T-helper 1 cell (primary cell): Measurements from ENCODE around the gene VMO1.

ENCODE experiments used
- DNase-seq, 5 donors: peaks; one replicate each; pipeline ENCODE4 v3.0.0-alpha.2; 2012 to 2020

Gene VMO1

GRCh38 chr17:4796552-4796920 is 10.4 kb upstream of the VMO1 start:
- DNase-seq, result no peak

GRCh38 chr17:4795168-4795567 is 9.0 kb upstream of the VMO1 start:
- no peak for DNase-seq

- no peak for DNase-seq
Observed at GRCh38 chr17:4790705-4791088, 4.5 kb upstream of the VMO1 start.

GRCh38 chr17:4789951-4790704 is 4.0 kb upstream of the VMO1 start:
- peak; percentile 54 to 88 (median 68) for DNase-seq

- DNase-seq, result no peak
Observed at GRCh38 chr17:4789701-4789950, 3.5 kb upstream of the VMO1 start.

GRCh38 chr17:4788807-4789700 is 2.9 kb upstream of the VMO1 start, which contains the start of gene GLTPD2:
GLTPD2 (plus strand) TSS chr17:4788964; CDS start chr17:4789012, 48 bp downstream.
- DNase-seq, result no peak

GRCh38 chr17:4788159-4788806 is 2.1 kb upstream of the VMO1 start:
- no peak for DNase-seq

GRCh38 chr17:4786516-4786915 is 352 bp upstream of the VMO1 start:
- no peak for DNase-seq

GRCh38 chr17:4785311-4786105 is 656 bp downstream of the VMO1 start:
- no peak for DNase-seq

- peak in 1 of 5 donors; percentile 34 for DNase-seq
Observed at GRCh38 chr17:4782652-4783051, 3.5 kb downstream of the VMO1 start.

GRCh38 chr17:4780325-4780955 is 5.7 kb downstream of the VMO1 start:
- no peak for DNase-seq

GRCh38 chr17:4777969-4778760 is 8.0 kb downstream of the VMO1 start:
- DNase-seq, result no peak

GRCh38 chr17:4772235-4772613 is 13.9 kb downstream of the VMO1 start:
- DNase-seq, result no peak

GRCh38 chr17:4771519-4772234 is 14.5 kb downstream of the VMO1 start, which contains the start of gene TM4SF5:
TM4SF5 (plus strand) TSS chr17:4771886; CDS start chr17:4771923, 37 bp downstream.
- peak in 1 of 5 donors; percentile 40 for DNase-seq

- no peak for DNase-seq
Observed at GRCh38 chr17:4769628-4770027, 16.5 kb downstream of the VMO1 start.

GRCh38 chr17:4768298-4768697 is 17.9 kb downstream of the VMO1 start:
- DNase-seq, result no peak

GRCh38 chr17:4766723-4767122 is 19.4 kb downstream of the VMO1 start:
- no peak for DNase-seq

GRCh38 chr17:4766201-4766600 is 20.0 kb downstream of the VMO1 start:
- no peak for DNase-seq

- no peak for DNase-seq
Observed at GRCh38 chr17:4764595-4764994, 21.6 kb downstream of the VMO1 start.

- no peak for DNase-seq
Observed at GRCh38 chr17:4759776-4760236, 26.4 kb downstream of the VMO1 start.

- DNase-seq, result no peak
Observed at GRCh38 chr17:4753392-4753791, 32.8 kb downstream of the VMO1 start.
